Measurements from ENCODE around the gene TLR3.
A peak's percentile ranks its signal among the peaks of the same experiment; 100 is the strongest.

TLR3 gene

GRCh38 chr4:186104114-186104889 lies 35.3 kb downstream of the TLR3 start, which contains the start of gene FAM149A:
FAM149A (plus strand) TSS chr4:186104704.
- no peak for TF ChIP-seq CTCF (conservative IDR thresholded peaks at IDR 0.05; ENCODE audit: control insufficient read depth, insufficient read depth, low read depth, low read length)
- DNase-seq (ENCODE audit: low read depth) = no peak
- no peak within 1 kb of the TSS for H3K4me3 ChIP-seq (ENCODE audit: control insufficient read depth, low read depth, low read length)

GRCh38 chr4:186104890-186105646 lies 36.1 kb downstream of the TLR3 start:
- no peak for DNase-seq (ENCODE audit: low read depth)
- TF ChIP-seq CTCF (conservative IDR thresholded peaks at IDR 0.05; ENCODE audit: control insufficient read depth, insufficient read depth, low read depth, low read length) = no peak
- no peak overlapping the region for H3K4me3 ChIP-seq (ENCODE audit: control insufficient read depth, low read depth, low read length)

- DNase-seq (ENCODE audit: low read depth) = peak; percentile 16
- H3K4me3 ChIP-seq (ENCODE audit: control insufficient read depth, low read depth, low read length) = no peak overlapping the region
These were observed 36.8 kb downstream of the TLR3 start for GRCh38 chr4:186105647-186106321.

GRCh38 chr4:186107947-186108346 lies 39.0 kb downstream of the TLR3 start:
- no peak for DNase-seq (ENCODE audit: low read depth)
- no peak overlapping the region for H3K4me3 ChIP-seq (ENCODE audit: control insufficient read depth, low read depth, low read length)
- no peak for TF ChIP-seq CTCF (conservative IDR thresholded peaks at IDR 0.05; ENCODE audit: control insufficient read depth, insufficient read depth, low read depth, low read length)

More at GRCh38 chr4:186105647-186106321, 36.8 kb downstream of the TLR3 start:
- TF ChIP-seq CTCF (conservative IDR thresholded peaks at IDR 0.05; ENCODE audit: control insufficient read depth, insufficient read depth, low read depth, low read length) = no peak

- DNase-seq (ENCODE audit: low read depth) = no peak
- TF ChIP-seq CTCF (conservative IDR thresholded peaks at IDR 0.05; ENCODE audit: control insufficient read depth, insufficient read depth, low read depth, low read length) = no peak
- no peak overlapping the region for H3K4me3 ChIP-seq (ENCODE audit: control insufficient read depth, low read depth, low read length)
These were observed 39.4 kb downstream of the TLR3 start for GRCh38 chr4:186108391-186108790.

- DNase-seq (ENCODE audit: low read depth) = no peak
- TF ChIP-seq CTCF (conservative IDR thresholded peaks at IDR 0.05; ENCODE audit: control insufficient read depth, insufficient read depth, low read depth, low read length) = no peak
These were observed 40.3 kb downstream of the TLR3 start for GRCh38 chr4:186109245-186109644.

More at GRCh38 chr4:186109245-186109644, 40.3 kb downstream of the TLR3 start:
- H3K4me3 ChIP-seq (ENCODE audit: control insufficient read depth, low read depth, low read length) = no peak overlapping the region

Data from fibroblast of mammary gland (primary cell).